HL-60 (cell line): ENCODE measurements around the gene BEGAIN.

ENCODE experiments used
- DNase-seq, 2 experiments: peaks; one replicate each; pipeline ENCODE4 v3.0.0-alpha.2; 2010 to 2020; ENCODE audit warnings: low read depth in 1 of 2, low spot score in 1 of 2
- H3K27ac ChIP-seq: fragments of 250-450 bp; sonication (Bioruptor Pico); replicated peaks from 2 replicates; pipeline ENCODE4 v1.5.1; 2020; ENCODE audit warnings: mild to moderate bottlenecking, moderate library complexity
- H3K27me3 ChIP-seq: fragments of 250-450 bp; sonication (Bioruptor Pico); 2 replicates; pipeline ENCODE4 v1.5.1; 2021; ENCODE audit warnings: mild to moderate bottlenecking, moderate library complexity; ENCODE audit not compliant: insufficient read depth, poor library complexity, severe bottlenecking
- H3K4me3 ChIP-seq: replicated peaks from 2 replicates; pipeline ENCODE4 v1.5.1; 2011; ENCODE audit warnings: mild to moderate bottlenecking, control low read depth, low read length; ENCODE audit not compliant: insufficient read depth
- CTCF ChIP-seq: IDR thresholded peaks from one replicate; pipeline ENCODE4 v1.5.1; 2011; ENCODE audit warnings: low read length, control low read depth, inconsistent platforms; ENCODE audit not compliant: insufficient read depth
- GABPA ChIP-seq: IDR thresholded peaks from 2 replicates; pipeline ENCODE4 v1.6.1; 2012; ENCODE audit warnings: low read depth
- POLR2AphosphoS5 ChIP-seq: IDR thresholded peaks from 2 replicates; pipeline ENCODE4 v1.6.1; 2012; ENCODE audit warnings: low read depth
- REST ChIP-seq: IDR thresholded peaks from 2 replicates; pipeline ENCODE4 v1.6.1; 2012; ENCODE audit warnings: low read depth; ENCODE audit not compliant: insufficient replicate concordance
- SPI1 ChIP-seq: IDR thresholded peaks from 2 replicates; pipeline ENCODE4 v1.6.1; 2012; ENCODE audit warnings: low read depth, mild to moderate bottlenecking, borderline replicate concordance

The BEGAIN gene

DNA sequence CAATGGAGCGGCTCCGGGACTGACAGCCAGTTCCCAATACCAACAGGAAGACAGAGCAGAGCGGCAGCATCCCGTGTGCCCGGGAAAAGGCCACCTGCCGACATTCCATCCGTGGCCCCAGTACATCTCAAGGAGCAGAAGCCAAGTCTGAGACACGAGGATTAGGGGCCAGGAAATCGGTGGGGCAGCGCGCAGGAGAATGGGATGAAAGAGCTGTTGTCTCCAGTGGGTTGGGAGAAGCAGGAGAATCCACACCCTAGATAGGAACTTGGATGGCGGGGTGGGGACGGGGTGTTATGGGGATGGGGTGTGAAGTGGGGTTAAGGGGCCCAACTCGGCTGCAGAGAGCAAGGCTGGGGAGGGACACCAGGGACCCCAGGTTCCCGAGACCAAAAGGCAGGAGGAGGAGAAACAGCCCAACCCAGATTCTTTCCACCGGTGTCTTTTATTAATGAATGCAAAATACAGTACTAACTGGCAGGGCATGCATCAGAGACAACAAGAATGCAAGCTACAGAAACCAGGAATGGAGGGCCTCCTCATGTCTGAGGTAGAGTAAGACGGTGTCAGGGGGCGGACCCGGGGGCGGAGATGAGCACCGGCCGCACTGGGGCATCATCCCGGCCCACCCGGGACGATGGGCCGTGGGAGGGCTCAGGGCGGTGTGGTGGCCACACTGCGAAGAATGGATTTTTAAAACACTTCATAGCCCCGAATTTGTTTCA, 50.3 kb downstream of the BEGAIN start:
- H3K27me3 ChIP-seq, result no peaks in the 10 kb centered on the region
- DNase-seq, result no peak
- no peak overlapping the region for H3K4me3 ChIP-seq
- TF ChIP-seq CTCF, result no peak
- no peak overlapping the region for H3K27ac ChIP-seq

GRCh38 chr14:100536121-100536510, 51.1 kb downstream of the BEGAIN start:
- no peak for DNase-seq

GRCh38 chr14:100535287-100536120, 51.7 kb downstream of the BEGAIN start:
- no peak for DNase-seq
- Histone ChIP-seq H3K4me3 (no peak overlapping the region), H3K27ac (peak overlapping the region; percentile 67), H3K27me3 (no peaks in the 10 kb centered on the region)
- no peak for TF ChIP-seq GABPA
- no peak for TF ChIP-seq CTCF
- no peak for TF ChIP-seq SPI1
- no peak for TF ChIP-seq POLR2AphosphoS5
- no peak for TF ChIP-seq REST

More at GRCh38 chr14:100536121-100536510, 51.1 kb downstream of the BEGAIN start:
- no peak overlapping the region for H3K27ac ChIP-seq
- no peaks in the 10 kb centered on the region for H3K27me3 ChIP-seq
- TF ChIP-seq GABPA (no peak), POLR2AphosphoS5 (no peak), CTCF (no peak), SPI1 (no peak), REST (no peak)
- no peak overlapping the region for H3K4me3 ChIP-seq
